ENCODE data around the gene MDM1. TPM values are rescaled to one million over a fixed set of nuclear protein-coding genes. Genes with fewer than 3 reads are reported as not detected.

Gene MDM1
- total RNA-seq, 4 donors from 2014 or later = 5.2 to 46.2 (median 14.5) TPM

- TF ChIP-seq CTCF (IDR thresholded peaks at IDR 0.05) (no peak), POLR2A (IDR thresholded peaks at IDR 0.05) (no peak)
- no peak for DNase-seq
- no peaks in the 10 kb centered on the region for H3K36me3 ChIP-seq
- no peak overlapping the region for H3K4me3 ChIP-seq
- no peak overlapping the region for H3K27ac ChIP-seq
- H3K4me1 ChIP-seq = peaks cover 0 to 8% (median 3%) of the 10 kb centered on the region in 4 donors
- no peaks in the 10 kb centered on the region for H3K9me3 ChIP-seq
- H3K27me3 ChIP-seq = no peaks in the 10 kb centered on the region
These were observed 5.4 kb downstream of the MDM1 start for GRCh38 chr12:68326716-68327115.

- TF ChIP-seq CTCF (IDR thresholded peaks at IDR 0.05) = no peak
- no peak for TF ChIP-seq POLR2A (IDR thresholded peaks at IDR 0.05)
- Histone ChIP-seq H3K36me3 (no peaks in the 10 kb centered on the region), H3K4me3 (no peak overlapping the region), H3K27ac (no peak overlapping the region), H3K27me3 (no peaks in the 10 kb centered on the region), H3K9me3 (no peaks in the 10 kb centered on the region), H3K4me1 (peaks cover 0 to 1% (median 0%) of the 10 kb centered on the region in 4 donors)
- no peak for DNase-seq
These were observed 6.2 kb downstream of the MDM1 start for GRCh38 chr12:68325966-68326365.

- H3K27me3 ChIP-seq = no peaks in the 10 kb centered on the region
- H3K4me1 ChIP-seq = no peaks in the 10 kb centered on the region
- no peak overlapping the region for H3K4me3 ChIP-seq
- H3K27ac ChIP-seq = no peak overlapping the region
- no peaks in the 10 kb centered on the region for H3K36me3 ChIP-seq
- H3K9me3 ChIP-seq = no peaks in the 10 kb centered on the region
- no peak for DNase-seq
- TF ChIP-seq CTCF (IDR thresholded peaks at IDR 0.05) (no peak), POLR2A (IDR thresholded peaks at IDR 0.05) (no peak)
These were observed 7.6 kb downstream of the MDM1 start for GRCh38 chr12:68324531-68324930.

GRCh38 chr12:68321140-68321539, 11.0 kb downstream of the MDM1 start:
- H3K27ac ChIP-seq = peak overlapping the region in 1 of 4 donors; percentile 62
- H3K9me3 ChIP-seq = no peaks in the 10 kb centered on the region
- no peak for TF ChIP-seq POLR2A (IDR thresholded peaks at IDR 0.05)
- no peak for TF ChIP-seq CTCF (IDR thresholded peaks at IDR 0.05)
- no peaks in the 10 kb centered on the region for H3K27me3 ChIP-seq
- no peak overlapping the region for H3K4me3 ChIP-seq
- no peaks in the 10 kb centered on the region for H3K36me3 ChIP-seq
- no peak for DNase-seq
- H3K4me1 ChIP-seq = no peaks in the 10 kb centered on the region

GRCh38 chr12:68319988-68320623, 12.1 kb downstream of the MDM1 start:
- no peaks in the 10 kb centered on the region for H3K27me3 ChIP-seq
- peak overlapping the region in 2 of 4 donors; percentile 25 to 62 for H3K27ac ChIP-seq
- DNase-seq = no peak
- H3K36me3 ChIP-seq = no peaks in the 10 kb centered on the region
- H3K9me3 ChIP-seq = no peaks in the 10 kb centered on the region
- H3K4me1 ChIP-seq = no peaks in the 10 kb centered on the region
- H3K4me3 ChIP-seq = no peak overlapping the region
- TF ChIP-seq POLR2A (IDR thresholded peaks at IDR 0.05) (no peak), CTCF (IDR thresholded peaks at IDR 0.05) (no peak)
